Neuronal stem cell (in vitro differentiated cells): Measurements from ENCODE around the gene SLC25A33.

ENCODE experiments used
- DNase-seq: peaks from one replicate; pipeline ENCODE4 v3.0.0-alpha.2; 2013; ENCODE audit warnings: low spot score
- H2AFZ ChIP-seq: one replicate; pipeline ENCODE4 v1.6.1; 2013; ENCODE audit warnings: mild to moderate bottlenecking, low read length, inconsistent platforms
- H2AK5ac ChIP-seq: 2 replicates; pipeline ENCODE4 v1.6.1; 2013; ENCODE audit warnings: low read depth, mild to moderate bottlenecking, inconsistent platforms, low read length, moderate library complexity, mixed read lengths
- H2BK120ac ChIP-seq: 2 replicates; pipeline ENCODE4 v1.6.1; 2013; ENCODE audit warnings: low read depth, mild to moderate bottlenecking, inconsistent platforms, low read length, moderate library complexity, mixed read lengths
- H2BK12ac ChIP-seq: one replicate; pipeline ENCODE4 v1.6.1; 2013; ENCODE audit warnings: low read length, inconsistent platforms
- H2BK15ac ChIP-seq: 2 replicates; pipeline ENCODE4 v1.6.1; 2013; ENCODE audit warnings: mild to moderate bottlenecking, low read length, inconsistent platforms, mixed read lengths
- H2BK5ac ChIP-seq: one replicate; pipeline ENCODE4 v1.6.1; 2013; ENCODE audit warnings: inconsistent platforms, mild to moderate bottlenecking, low read length, moderate library complexity
- H3K14ac ChIP-seq: one replicate; pipeline ENCODE4 v1.6.1; 2013; ENCODE audit warnings: low read length, inconsistent platforms
- H3K18ac ChIP-seq: 2 replicates; pipeline ENCODE4 v1.6.1; 2013; ENCODE audit warnings: low read length, inconsistent platforms
- H3K23ac ChIP-seq: 2 replicates; pipeline ENCODE4 v1.6.1; 2013; ENCODE audit warnings: low read depth, mild to moderate bottlenecking, mixed read lengths, low read length, inconsistent platforms; ENCODE audit not compliant: poor library complexity
- H3K27ac ChIP-seq: replicated peaks from 3 replicates; pipeline ENCODE4 v1.5.1; 2013; ENCODE audit warnings: low read length, inconsistent platforms
- H3K27me3 ChIP-seq, 3 experiments: 2 replicates each; pipeline ENCODE4 v1.6.1; 2013; ENCODE audit warnings: low read length in 3 of 3, mild to moderate bottlenecking in 2 of 3, inconsistent platforms in 1 of 3, low read depth in 1 of 3, mixed read lengths in 1 of 3, moderate library complexity in 1 of 3; ENCODE audit not compliant: control insufficient read depth in 3 of 3, insufficient read depth in 3 of 3
- H3K36me3 ChIP-seq, 2 donors: replicated peaks in 1 of 2; 2 replicates each; pipeline ENCODE4 v1.6.1; 2013; ENCODE audit warnings: low read length in 2 of 2; ENCODE audit not compliant: control insufficient read depth in 2 of 2, insufficient read depth in 2 of 2
- H3K4ac ChIP-seq: 2 replicates; pipeline ENCODE4 v1.6.1; 2013; ENCODE audit warnings: inconsistent platforms, mild to moderate bottlenecking, low read length, moderate library complexity
- H3K4me1 ChIP-seq, 2 donors: 1 replicate in 1 of 2; 2 replicates in 1 of 2; pipeline ENCODE4 v1.6.1; 2013; ENCODE audit warnings: low read length in 2 of 2, low read depth in 1 of 2; ENCODE audit not compliant: control insufficient read depth in 2 of 2, insufficient read depth in 1 of 2
- H3K4me2 ChIP-seq: one replicate; pipeline ENCODE4 v1.6.1; 2013; ENCODE audit warnings: mild to moderate bottlenecking, low read length, inconsistent platforms; ENCODE audit not compliant: insufficient read depth, poor library complexity, severe bottlenecking
- H3K4me3 ChIP-seq, 2 donors: 2 replicates each; pipeline ENCODE4 v1.5.1; 2013; ENCODE audit warnings: low read length in 2 of 2, mild to moderate bottlenecking in 2 of 2, inconsistent platforms in 1 of 2, moderate library complexity in 1 of 2
- H3K79me1 ChIP-seq: one replicate; pipeline ENCODE4 v1.6.1; 2013; ENCODE audit warnings: low read depth, mild to moderate bottlenecking, inconsistent platforms, low read length, moderate library complexity
- H3K9ac ChIP-seq: one replicate; pipeline ENCODE4 v1.6.1; 2013; ENCODE audit warnings: mild to moderate bottlenecking, low read depth, low read length, inconsistent platforms; ENCODE audit not compliant: poor library complexity
- H3K9me3 ChIP-seq, 2 donors: replicated peaks in 1 of 2; 2 replicates each; pipeline versions ENCODE3 to v1.6.1; 2013; ENCODE audit warnings: low read length in 2 of 2, mild to moderate bottlenecking in 2 of 2, inconsistent platforms in 1 of 2, low read depth in 1 of 2, mixed read lengths in 1 of 2, moderate library complexity in 1 of 2; ENCODE audit not compliant: control insufficient read depth in 2 of 2, insufficient read depth in 1 of 2
- H4K8ac ChIP-seq: one replicate; pipeline ENCODE4 v1.6.1; 2013; ENCODE audit warnings: low read depth, mild to moderate bottlenecking, inconsistent platforms, low read length, moderate library complexity
- H4K91ac ChIP-seq: one replicate; pipeline ENCODE4 v1.6.1; 2013; ENCODE audit warnings: low read length, low read depth, mild to moderate bottlenecking, inconsistent platforms; ENCODE audit not compliant: poor library complexity
- WGBS, 2 donors: extraction: QIAGEN DNeasy Blood & Tissue Kit; methylation state at CpG; one replicate each; pipeline ENCODE4 v1.1.7; 2013; ENCODE audit warnings: missing lambda C conversion rate in 2 of 2, mixed read lengths in 1 of 2; ENCODE audit not compliant: insufficient read length in 2 of 2, insufficient replicate concordance in 1 of 2; ENCODE audit errors: extremely low coverage in 2 of 2; 5-methylcytosine and 5-hydroxymethylcytosine counted together

SLC25A33 gene

GRCh38 chr1:9630331-9631111 lies 91.3 kb downstream of the SLC25A33 start:
- no peak overlapping the region for H3K27ac ChIP-seq
- H3K9ac ChIP-seq, result no peak overlapping the region
- H3K9me3 ChIP-seq, result peaks cover 0 to 6% of the 10 kb centered on the region in 2 donors
- H3K23ac ChIP-seq, result no peak overlapping the region
- WGBS, 2 donors, result no CpG with 5 or more reads among the region's 8 CpGs
- H3K4ac ChIP-seq, result no peak overlapping the region
- H3K36me3 ChIP-seq, result no peaks in the 10 kb centered on the region
- peak overlapping the region; percentile 79 for H2AK5ac ChIP-seq
- peaks cover 2% of the 10 kb centered on the region for H3K79me1 ChIP-seq
- peaks cover 0 to 33% (median 5%) of the 10 kb centered on the region in 3 experiments for H3K27me3 ChIP-seq
- H2BK12ac ChIP-seq, result peak overlapping the region; percentile 30
- no peak overlapping the region for H3K14ac ChIP-seq
- peak overlapping the region in 1 of 2 donors; percentile 9 for H3K4me3 ChIP-seq
- peak overlapping the region; percentile 64 for H3K18ac ChIP-seq
- H4K8ac ChIP-seq, result no peak overlapping the region
- DNase-seq, result no peak
- peak overlapping the region; percentile 67 for H2BK15ac ChIP-seq
- H4K91ac ChIP-seq, result no peak overlapping the region
- H3K4me1 ChIP-seq, result peaks cover 6 to 7% of the 10 kb centered on the region in 2 donors
- no peak overlapping the region for H2BK120ac ChIP-seq
- H2AFZ ChIP-seq, result no peak overlapping the region
- peak overlapping the region; percentile 53 for H2BK5ac ChIP-seq
- no peak overlapping the region for H3K4me2 ChIP-seq

GRCh38 chr1:9631613-9632012 lies 92.3 kb downstream of the SLC25A33 start:
- Histone ChIP-seq H3K36me3 (no peaks in the 10 kb centered on the region), H3K18ac (no peak overlapping the region), H2AFZ (no peak overlapping the region), H2BK15ac (no peak overlapping the region), H3K9me3 (peaks cover 0 to 6% of the 10 kb centered on the region in 2 donors), H4K8ac (no peak overlapping the region), H2BK5ac (no peak overlapping the region), H3K4me1 (peaks cover 6 to 7% of the 10 kb centered on the region in 2 donors), H3K27ac (no peak overlapping the region), H2BK120ac (no peak overlapping the region), H3K4me3 (no peak overlapping the region), H3K23ac (no peak overlapping the region), H3K4ac (no peak overlapping the region), H2AK5ac (no peak overlapping the region), H3K9ac (no peak overlapping the region), H3K4me2 (no peak overlapping the region), H2BK12ac (no peak overlapping the region), H3K79me1 (peaks cover 2% of the 10 kb centered on the region), H3K14ac (no peak overlapping the region), H4K91ac (no peak overlapping the region), H3K27me3 (peaks cover 0 to 28% (median 2%) of the 10 kb centered on the region in 3 experiments)
- WGBS, 2 donors, result no CpG with 5 or more reads among the region's 3 CpGs
- no peak for DNase-seq

GRCh38 chr1:9633493-9633892 lies 94.2 kb downstream of the SLC25A33 start:
- Histone ChIP-seq H3K9me3 (peaks cover 0 to 6% of the 10 kb centered on the region in 2 donors), H2BK15ac (no peak overlapping the region), H3K9ac (no peak overlapping the region), H2AFZ (no peak overlapping the region), H4K8ac (no peak overlapping the region), H2BK5ac (no peak overlapping the region), H2BK120ac (no peak overlapping the region), H3K79me1 (peaks cover 2% of the 10 kb centered on the region), H3K4me1 (no peaks in the 10 kb centered on the region), H2AK5ac (no peak overlapping the region), H4K91ac (no peak overlapping the region), H3K4me3 (no peak overlapping the region), H2BK12ac (no peak overlapping the region), H3K4ac (no peak overlapping the region), H3K36me3 (no peaks in the 10 kb centered on the region), H3K14ac (no peak overlapping the region), H3K18ac (no peak overlapping the region), H3K27me3 (peaks cover 0 to 18% (median 0%) of the 10 kb centered on the region in 3 experiments), H3K27ac (no peak overlapping the region), H3K23ac (no peak overlapping the region), H3K4me2 (no peak overlapping the region)
- WGBS, 2 donors, result no CpG with 5 or more reads among the region's 6 CpGs
- DNase-seq, result no peak

GRCh38 chr1:9634582-9634981 lies 95.3 kb downstream of the SLC25A33 start:
- Histone ChIP-seq H2BK120ac (no peak overlapping the region), H3K9ac (no peak overlapping the region), H3K27ac (no peak overlapping the region), H3K27me3 (peaks cover 0 to 20% (median 0%) of the 10 kb centered on the region in 3 experiments), H3K23ac (no peak overlapping the region), H2BK12ac (no peak overlapping the region), H2BK5ac (no peak overlapping the region), H3K18ac (no peak overlapping the region), H3K9me3 (peaks cover 0 to 6% of the 10 kb centered on the region in 2 donors), H4K8ac (no peak overlapping the region), H3K4me2 (no peak overlapping the region), H2AFZ (no peak overlapping the region), H3K79me1 (no peaks in the 10 kb centered on the region), H4K91ac (no peak overlapping the region), H3K4me3 (no peak overlapping the region), H3K14ac (no peak overlapping the region), H3K4me1 (no peaks in the 10 kb centered on the region), H3K36me3 (no peaks in the 10 kb centered on the region), H3K4ac (no peak overlapping the region), H2BK15ac (no peak overlapping the region), H2AK5ac (no peak overlapping the region)
- no peak for DNase-seq
- WGBS, 2 donors, result no CpG with 5 or more reads among the region's 2 CpGs
